Right lobe of liver (tissue), 6 donors: Measurements from ENCODE around the gene PDLIM3. TPM values are rescaled to one million over a fixed set of nuclear protein-coding genes. Genes with fewer than 3 reads are reported as not detected.
A peak's percentile ranks its signal among the peaks of the same experiment; 100 is the strongest.

ENCODE experiments used
- ATAC-seq, 4 donors: fragments of 200-7000 bp; cut with Tn5 transposase; one replicate each; pipeline ENCODE4 v1.9.1; 2020; ENCODE audit warnings: mild to moderate bottlenecking in 4 of 4, moderate library complexity in 4 of 4
- DNase-seq, 3 donors: peaks; one replicate each; pipeline ENCODE4 v3.0.0-alpha.2; 2020
- H3K27ac ChIP-seq, 3 donors: fragments of 200-600 bp; one replicate each; pipeline ENCODE4 v1.8.0; 2022
- H3K27me3 ChIP-seq, 2 donors: fragments of 200-600 bp; one replicate each; pipeline ENCODE4 v1.8.0; 2022
- H3K36me3 ChIP-seq, 4 donors: fragments of 200-600 bp; sonication (generic) in 1 of 4; one replicate each; pipeline versions ENCODE4 v1.5.1 to v1.8.0; 2017 to 2022; ENCODE audit warnings: control low read depth in 1 of 4
- H3K4me1 ChIP-seq, 4 donors: fragments of 200-600 bp; sonication (generic) in 1 of 4; one replicate each; pipeline versions ENCODE4 v1.5.1 to v1.8.0; 2017 to 2022; ENCODE audit warnings: control low read depth in 1 of 4
- H3K4me3 ChIP-seq, 3 donors: fragments of 200-600 bp; one replicate each; pipeline ENCODE4 v1.8.0; 2022
- H3K9me3 ChIP-seq, 4 donors: fragments of 200-600 bp; sonication (generic) in 1 of 4; one replicate each; pipeline versions ENCODE4 v1.5.1 to v1.8.0; 2017 to 2022; ENCODE audit warnings: control low read depth in 1 of 4
- CTCF ChIP-seq, 4 donors: fragments of 200-600 bp in 3 of 4; fragments of 450-650 bp in 1 of 4; IDR thresholded peaks; one replicate each; pipeline versions ENCODE4 v1.5.1 to v1.8.0; 2016 to 2022; ENCODE audit warnings: antibody characterized with exemption in 4 of 4, mild to moderate bottlenecking in 2 of 4
- POLR2A ChIP-seq: fragments of 450-650 bp; IDR thresholded peaks from one replicate; pipeline ENCODE4 v1.6.1; 2017; ENCODE audit warnings: antibody characterized with exemption, mild to moderate bottlenecking
- WGBS: methylation state at CpG from one replicate; pipeline ENCODE4 v1.1.6; 2018; ENCODE audit warnings: low coverage, low lambda C conversion rate; ENCODE audit not compliant: insufficient coverage; ENCODE audit errors: missing lambda C conversion rate; 5-methylcytosine and 5-hydroxymethylcytosine counted together
- intact Hi-C, 2 donors: fragments of 100-400 bp; cut with DNase I; formaldehyde crosslinking; loops; one replicate each; pipeline versions ENCODE4 v1.11.2 to v1.14.1; 2022
- total RNA-seq, 6 experiments: library from RNA; depleted of rRNA in 2 of 6; stranded (reverse); fragments of >200 nt in 2 of 6; fragmentation: NEBNext Ultra II Directional in 3 of 6; extraction: Animal tissue kit (Norgen Biotek cat#: 25700) in 3 of 6; gene quantifications; one replicate each; pipeline versions ENCODE4 v1.1.0 to v1.2.4, GENCODE V29; 2016 to 2023
- donor health status: DM: no; HTN: yes; CAD: no.
- donor health status: DM: no; HTN: no; CAD: no.
- donor health status: DM: no; HTN: no; CAD: no.
- donor health status: DM: no; HTN: yes; CAD: no.
- donor health status: DM: no; HTN: yes; CAD: no.

The PDLIM3 gene
- total RNA-seq, 6 experiments from 2014 or later, result 1.8 to 23.7 (median 6.1) TPM

GRCh38 chr4:185578284-185578683, 43.0 kb upstream of the PDLIM3 start:
- no peaks in the 10 kb centered on the region for H3K4me1 ChIP-seq
- no peak for ATAC-seq
- no peaks in the 10 kb centered on the region for H3K36me3 ChIP-seq
- TF ChIP-seq POLR2A (no peak), CTCF (IDR thresholded peaks at IDR 0.05) (no peak)
- whole genome bisulfite sequencing, result 85% methylated on average over 3 of the region's 3 CpGs
- H3K9me3 ChIP-seq, result no peaks in the 10 kb centered on the region
- no peak for DNase-seq
- no peaks in the 10 kb centered on the region for H3K27me3 ChIP-seq
- no peak overlapping the region for H3K27ac ChIP-seq
- H3K4me3 ChIP-seq, result no peak overlapping the region
- intact Hi-C loops, result no loop called here

DNA sequence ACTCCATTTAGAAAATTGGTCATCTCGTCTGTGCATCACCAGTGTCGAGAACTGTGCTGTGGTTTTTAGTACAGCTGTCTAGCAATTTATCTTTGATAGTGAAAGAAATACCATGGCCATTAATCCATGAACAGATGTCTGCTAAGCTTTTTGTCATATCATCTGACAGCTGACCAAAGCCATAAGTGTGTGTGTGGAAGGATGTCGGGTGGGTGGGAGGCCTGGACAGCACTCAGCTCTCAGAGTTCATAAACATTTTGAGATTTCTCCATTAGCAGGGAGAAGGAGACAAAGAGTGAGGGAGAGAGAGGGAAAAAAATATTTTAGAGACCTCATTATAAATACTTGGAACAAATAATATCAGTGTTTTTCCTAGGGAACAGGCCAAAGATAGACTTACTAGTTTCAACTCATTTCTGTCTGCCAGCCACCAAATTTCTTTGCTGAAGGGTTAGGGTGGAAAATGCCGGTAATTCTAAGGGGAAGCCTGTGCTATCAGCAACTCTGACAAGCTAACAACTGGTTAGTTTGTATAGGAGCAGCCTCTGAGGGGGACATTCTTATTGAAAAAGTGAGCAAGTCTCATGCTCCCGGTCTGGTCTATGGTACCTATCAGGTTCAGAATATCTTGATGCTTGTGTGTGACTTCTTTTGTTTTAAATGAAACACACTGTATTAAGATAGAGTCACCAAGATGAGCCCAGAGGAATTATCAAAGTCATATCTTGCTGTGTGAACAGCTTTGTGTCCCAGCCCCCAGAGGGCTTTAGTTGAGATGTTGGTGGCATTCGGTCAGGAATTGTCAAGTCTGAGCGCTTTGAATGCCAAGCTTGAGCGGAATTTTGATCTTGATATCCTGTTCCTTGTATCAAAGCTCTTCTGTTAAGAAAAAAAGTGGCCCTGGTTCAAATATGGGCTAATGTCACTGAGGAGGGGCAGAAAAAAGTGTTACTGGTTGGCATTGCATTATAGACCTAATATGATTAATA, 41.9 kb upstream of the PDLIM3 start:
- TF ChIP-seq POLR2A (no peak), CTCF (IDR thresholded peaks at IDR 0.05) (no peak)
- Histone ChIP-seq H3K4me1 (no peaks in the 10 kb centered on the region), H3K4me3 (no peak overlapping the region), H3K36me3 (no peaks in the 10 kb centered on the region), H3K27ac (peak overlapping the region in 2 of 3 donors; percentile 0 to 10), H3K27me3 (no peaks in the 10 kb centered on the region), H3K9me3 (no peaks in the 10 kb centered on the region)
- 83% methylated on average over 8 of the region's 8 CpGs for WGBS
- intact Hi-C loops, result no loop called here
- DNase-seq, result no peak
- no peak for ATAC-seq

DNA sequence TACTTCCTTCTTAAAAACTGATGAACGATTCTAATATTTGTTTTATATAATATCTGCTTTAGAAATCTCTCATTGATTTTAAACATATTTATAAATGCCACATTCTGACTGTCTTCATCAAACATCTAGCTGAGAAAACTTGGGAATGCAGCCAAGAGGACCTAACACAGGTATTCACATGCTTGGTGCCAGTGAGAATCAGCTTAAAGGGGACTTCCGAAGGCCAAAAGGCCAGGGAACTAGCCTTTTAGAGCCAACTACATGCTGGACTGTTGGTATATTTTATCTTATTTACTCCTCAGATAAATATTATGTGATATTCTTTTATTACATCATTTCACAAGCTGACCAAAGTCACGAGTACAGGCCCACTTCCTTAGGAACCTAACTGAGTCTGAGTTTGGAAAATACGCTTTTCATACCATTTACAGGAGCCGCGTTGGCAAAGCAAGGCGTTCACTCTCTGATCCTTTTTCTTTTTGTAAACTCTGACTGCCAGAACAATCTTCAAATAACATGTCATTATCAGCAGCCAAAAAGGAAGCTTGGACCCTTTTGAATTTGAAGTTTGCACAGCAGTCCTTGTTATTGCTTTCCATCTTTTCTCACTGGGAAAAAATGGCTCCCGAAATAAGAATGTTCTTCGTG, 41.1 kb upstream of the PDLIM3 start:
- Histone ChIP-seq H3K27me3 (no peaks in the 10 kb centered on the region), H3K4me1 (no peaks in the 10 kb centered on the region), H3K27ac (peak overlapping the region in 2 of 3 donors; percentile 0 to 8), H3K36me3 (no peaks in the 10 kb centered on the region), H3K9me3 (no peaks in the 10 kb centered on the region), H3K4me3 (no peak overlapping the region)
- intact Hi-C loops, result no loop called here
- DNase-seq, result no peak
- 76% methylated on average over 9 of the region's 9 CpGs for WGBS
- ATAC-seq, result no peak
- TF ChIP-seq POLR2A (no peak), CTCF (IDR thresholded peaks at IDR 0.05) (no peak)

GRCh38 chr4:185573651-185574199, 38.4 kb upstream of the PDLIM3 start:
- no peak for TF ChIP-seq CTCF (IDR thresholded peaks at IDR 0.05)
- TF ChIP-seq POLR2A, result no peak
- WGBS, result 46% methylated on average over 6 of the region's 10 CpGs
- DNase-seq (no peak), ATAC-seq (peak; percentile 56 to 83 (median 72))
- Histone ChIP-seq H3K4me3 (no peak overlapping the region), H3K4me1 (no peaks in the 10 kb centered on the region), H3K36me3 (no peaks in the 10 kb centered on the region), H3K27me3 (no peaks in the 10 kb centered on the region), H3K27ac (no peak overlapping the region), H3K9me3 (no peaks in the 10 kb centered on the region)
- intact Hi-C loops, result no loop called here
